ENCODE data around the gene LINGO1. TPM values are rescaled to one million over a fixed set of nuclear protein-coding genes. Genes with fewer than 3 reads are reported as not detected.

The LINGO1 gene
- total and polyA plus RNA-seq, 2 donors (not counting 3 experiments of a cell fraction or from before 2014, with no cell fraction given), result 0.15 to 0.33 TPM

- BruUV-seq (replicated peaks), result no TSS peak
- Histone ChIP-seq H3K4me2 (ENCODE audit: insufficient read depth, low read length) (no peak overlapping the region), H3K36me3 (ENCODE audit: control insufficient read depth in 2 of 2, extremely low read depth in 1 of 2, insufficient read depth in 2 of 2, low read length in 2 of 2) (no peaks in the 10 kb centered on the region), H3K9me3 (replicated peaks; ENCODE audit: control insufficient read depth, insufficient read depth, low read length) (no peaks in the 10 kb centered on the region), H3K9me1 (replicated peaks; ENCODE audit: control insufficient read depth, extremely low read depth, insufficient read depth, low read length) (no peaks in the 10 kb centered on the region), H3K4me3 (replicated peaks in 1 of 3; ENCODE audit: insufficient read depth in 1 of 3, low read depth in 1 of 3, low read length in 3 of 3) (no peak overlapping the region), H4K20me1 (replicated peaks; ENCODE audit: control insufficient read depth, extremely low read depth, insufficient read depth, low read length) (no peaks in the 10 kb centered on the region), H2AFZ (ENCODE audit: low read depth, low read length) (no peak overlapping the region), H3K27me3 (ENCODE audit: control insufficient read depth in 2 of 2, insufficient read depth in 2 of 2, low read length in 2 of 2) (peaks cover 0 to 2% of the 10 kb centered on the region in 2 experiments), H3K9ac (replicated peaks; ENCODE audit: extremely low read depth, insufficient read depth, low read length) (no peak overlapping the region), H3K79me2 (ENCODE audit: control insufficient read depth, insufficient read depth, low read length) (no peaks in the 10 kb centered on the region), H3K4me1 (ENCODE audit: control insufficient read depth, extremely low read depth, insufficient read depth, low read length) (no peaks in the 10 kb centered on the region), H3K27ac (ENCODE audit: insufficient read depth, low read depth, low read length) (no peak overlapping the region)
- no peak for TF ChIP-seq MAX (IDR thresholded peaks at IDR 0.05; ENCODE audit: insufficient read depth, insufficient read length)
- POLR2A ChIA-PET, result no interaction called here
- intact Hi-C loops (cut with micrococcal nuclease), result no loop called here
- dilution Hi-C loops (cut with MboI; ENCODE audit: extremely low pct_ligation_motif_present, low sequenced_read_pairs), result no loop called here
- FAIRE-seq (no peak), DNase-seq (ENCODE audit: low read depth, low spot score) (no peak)
- CTCF ChIA-PET, result no interaction called here
Measured at GRCh38 chr15:77582763-77583162, 49.9 kb downstream of the LINGO1 start.

DNA sequence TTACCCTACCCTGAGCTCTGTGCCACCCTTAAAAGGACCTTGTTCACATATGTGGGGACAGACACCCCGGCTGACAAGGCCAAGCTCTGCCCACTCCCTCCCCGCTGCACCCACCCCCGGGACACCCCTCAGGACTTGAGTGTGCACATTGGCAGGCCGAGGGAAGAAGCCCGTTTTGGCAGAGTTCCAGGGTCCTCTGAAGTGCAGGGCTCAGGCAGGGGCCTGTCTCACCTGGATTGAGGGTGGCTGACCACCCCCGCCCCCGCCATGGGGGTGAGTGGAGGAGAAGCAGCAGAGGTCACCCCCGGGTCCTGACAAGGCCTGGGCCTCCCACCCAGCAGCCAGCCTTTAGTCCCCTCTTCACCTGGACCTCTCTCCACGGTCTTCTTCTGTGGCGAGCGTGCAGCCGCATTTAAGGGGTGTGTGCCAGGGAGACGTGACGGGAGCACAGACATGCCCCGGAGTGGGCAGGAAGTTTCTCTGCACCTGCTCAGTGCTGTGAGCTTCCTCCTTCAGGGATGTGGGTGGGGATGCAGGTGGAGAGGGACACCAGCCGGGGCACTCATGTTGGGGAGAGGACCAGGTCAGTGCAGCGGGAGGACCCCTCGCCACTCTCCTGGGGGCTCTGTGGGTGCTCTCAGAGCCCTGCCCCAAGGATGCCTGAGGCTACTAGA lies 50.7 kb downstream of the LINGO1 start:
- Histone ChIP-seq H3K4me2 (ENCODE audit: insufficient read depth, low read length) (no peak overlapping the region), H3K9ac (replicated peaks; ENCODE audit: extremely low read depth, insufficient read depth, low read length) (no peak overlapping the region), H3K9me3 (replicated peaks; ENCODE audit: control insufficient read depth, insufficient read depth, low read length) (no peaks in the 10 kb centered on the region), H3K4me3 (replicated peaks in 1 of 3; ENCODE audit: insufficient read depth in 1 of 3, low read depth in 1 of 3, low read length in 3 of 3) (no peak overlapping the region), H2AFZ (ENCODE audit: low read depth, low read length) (no peak overlapping the region), H3K9me1 (replicated peaks; ENCODE audit: control insufficient read depth, extremely low read depth, insufficient read depth, low read length) (no peaks in the 10 kb centered on the region), H3K27ac (ENCODE audit: insufficient read depth, low read depth, low read length) (no peak overlapping the region), H3K27me3 (ENCODE audit: control insufficient read depth in 2 of 2, insufficient read depth in 2 of 2, low read length in 2 of 2) (peaks cover 0 to 2% of the 10 kb centered on the region in 2 experiments), H3K36me3 (ENCODE audit: control insufficient read depth in 2 of 2, extremely low read depth in 1 of 2, insufficient read depth in 2 of 2, low read length in 2 of 2) (no peaks in the 10 kb centered on the region), H3K4me1 (ENCODE audit: control insufficient read depth, extremely low read depth, insufficient read depth, low read length) (no peaks in the 10 kb centered on the region), H3K79me2 (ENCODE audit: control insufficient read depth, insufficient read depth, low read length) (no peaks in the 10 kb centered on the region), H4K20me1 (replicated peaks; ENCODE audit: control insufficient read depth, extremely low read depth, insufficient read depth, low read length) (no peaks in the 10 kb centered on the region)
- intact Hi-C loops (cut with micrococcal nuclease), result no loop called here
- ChIA-PET POLR2A (no interaction called here), CTCF (no interaction called here)
- TF ChIP-seq, protein P1, sequence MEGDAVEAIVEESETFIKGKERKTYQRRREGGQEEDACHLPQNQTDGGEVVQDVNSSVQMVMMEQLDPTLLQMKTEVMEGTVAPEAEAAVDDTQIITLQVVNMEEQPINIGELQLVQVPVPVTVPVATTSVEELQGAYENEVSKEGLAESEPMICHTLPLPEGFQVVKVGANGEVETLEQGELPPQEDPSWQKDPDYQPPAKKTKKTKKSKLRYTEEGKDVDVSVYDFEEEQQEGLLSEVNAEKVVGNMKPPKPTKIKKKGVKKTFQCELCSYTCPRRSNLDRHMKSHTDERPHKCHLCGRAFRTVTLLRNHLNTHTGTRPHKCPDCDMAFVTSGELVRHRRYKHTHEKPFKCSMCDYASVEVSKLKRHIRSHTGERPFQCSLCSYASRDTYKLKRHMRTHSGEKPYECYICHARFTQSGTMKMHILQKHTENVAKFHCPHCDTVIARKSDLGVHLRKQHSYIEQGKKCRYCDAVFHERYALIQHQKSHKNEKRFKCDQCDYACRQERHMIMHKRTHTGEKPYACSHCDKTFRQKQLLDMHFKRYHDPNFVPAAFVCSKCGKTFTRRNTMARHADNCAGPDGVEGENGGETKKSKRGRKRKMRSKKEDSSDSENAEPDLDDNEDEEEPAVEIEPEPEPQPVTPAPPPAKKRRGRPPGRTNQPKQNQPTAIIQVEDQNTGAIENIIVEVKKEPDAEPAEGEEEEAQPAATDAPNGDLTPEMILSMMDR (IDR thresholded peaks at IDR 0.05; ENCODE audit: extremely low read depth in 1 of 2, insufficient read depth in 1 of 2, low read depth in 1 of 2, low read length in 2 of 2), result no peak
- TF ChIP-seq POLR2AphosphoS5 (IDR thresholded peaks at IDR 0.05; ENCODE audit: insufficient read depth, low read depth, low read length) (no peak), GATA2 (IDR thresholded peaks at IDR 0.05; ENCODE audit: insufficient read depth, insufficient read length, low read depth, low read length) (no peak), POLR2A (IDR thresholded peaks at IDR 0.05; ENCODE audit: low read depth, low read length) (no peak), FOS (IDR thresholded peaks at IDR 0.05; ENCODE audit: borderline replicate concordance, insufficient read depth, low read length) (no peak), JUN (IDR thresholded peaks at IDR 0.05; ENCODE audit: borderline replicate concordance, insufficient read depth, insufficient read length, low read depth) (no peak), EZH2 (IDR thresholded peaks at IDR 0.05; ENCODE audit: borderline replicate concordance, low read depth, low read length, severe bottlenecking) (no peak), MAX (IDR thresholded peaks at IDR 0.05; ENCODE audit: insufficient read depth, insufficient read length) (no peak), MYC (IDR thresholded peaks at IDR 0.05; ENCODE audit: low read depth, low read length) (no peak)
- no peak for DNase-seq (ENCODE audit: low read depth, low spot score)
- dilution Hi-C loops (cut with MboI; ENCODE audit: extremely low pct_ligation_motif_present, low sequenced_read_pairs), result no loop called here
- FAIRE-seq, result no peak
- no TSS peak for BruUV-seq (replicated peaks)

Data from endothelial cell of umbilical vein (primary cell).